Fibroblast of skin of left quadriceps (primary cell): ENCODE measurements around the gene CKM.

Experiments used
- DNase-seq, 2 experiments: peaks; one replicate each; pipeline ENCODE4 v3.0.0-alpha.2; 2013; ENCODE audit warnings: low read depth in 2 of 2

CKM gene

DNA sequence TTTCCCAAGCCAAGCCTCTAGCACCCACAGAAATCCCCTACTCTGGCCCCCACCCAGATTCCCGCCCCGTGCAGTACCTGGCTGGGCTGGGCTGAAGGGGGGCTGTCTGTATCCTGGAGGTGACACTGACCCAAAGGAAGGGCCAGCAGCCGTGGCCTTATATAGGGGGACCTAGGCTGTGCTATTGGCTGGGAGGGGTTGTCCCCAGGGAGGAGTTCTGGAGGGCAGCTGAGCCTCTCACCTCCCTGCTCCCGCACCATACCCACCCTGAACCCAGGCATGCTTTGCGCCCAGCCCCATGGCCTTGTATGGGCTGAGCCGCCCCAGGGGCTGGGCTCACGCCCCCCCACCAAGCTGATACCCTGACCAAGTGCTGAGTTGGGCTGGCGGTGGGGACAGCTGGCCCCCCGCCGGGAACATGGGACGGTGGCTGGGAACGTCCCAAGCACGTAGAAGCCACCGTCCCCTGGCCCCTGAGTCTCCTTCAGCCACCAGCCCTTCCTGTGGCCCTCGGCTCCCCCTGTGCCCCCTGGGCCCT, at the start of gene CKM:
CKM (minus strand) TSS at position 132 of the 538 bp plus-strand sequence. CDS start 3,162 bp downstream, outside the sequence.
- no peak for DNase-seq

DNA sequence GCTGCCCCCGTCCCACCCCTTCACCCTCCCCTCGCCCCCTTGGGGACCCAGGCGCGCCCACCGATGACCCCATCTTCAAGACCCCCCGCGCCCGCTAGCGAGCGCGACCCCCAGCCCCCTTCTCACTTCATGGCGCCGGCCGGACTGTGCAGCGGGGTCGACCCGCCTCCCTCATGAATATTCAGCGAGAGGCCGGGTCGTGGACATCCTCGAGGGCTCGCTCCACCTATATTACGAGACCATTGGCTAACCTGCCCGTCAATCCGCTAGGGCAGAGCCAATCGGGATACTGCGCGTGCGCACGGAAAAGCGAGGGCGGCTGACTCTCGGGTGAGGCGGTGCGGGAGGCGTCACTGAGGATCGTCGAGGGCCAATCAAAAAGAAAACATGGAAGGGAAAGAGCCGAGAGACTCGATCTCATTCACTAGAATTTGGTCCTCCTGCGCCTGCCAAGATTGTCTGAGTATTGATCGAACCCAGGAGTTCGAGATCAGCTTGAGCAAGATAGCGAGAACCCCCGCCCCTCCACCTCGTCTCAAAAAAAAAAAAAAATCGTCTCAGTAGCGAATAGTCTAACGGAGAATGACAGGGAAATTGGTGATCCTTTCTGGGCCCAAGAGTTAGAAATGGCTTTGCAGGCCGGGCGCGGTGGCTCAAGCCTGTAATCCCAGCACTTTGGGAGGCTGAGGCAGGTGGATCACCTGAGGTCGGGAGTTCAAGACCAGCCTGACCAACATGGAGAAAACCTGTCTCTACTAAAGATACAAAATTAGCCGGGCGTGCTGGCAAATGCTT, 47.9 kb upstream of the CKM start, which contains the start of gene ERCC2:
ERCC2 (minus strand) TSS at position 164 of the 795 bp plus-strand sequence; CDS start at position 131, 33 bp downstream.
- peak; percentile 99 for DNase-seq

DNA sequence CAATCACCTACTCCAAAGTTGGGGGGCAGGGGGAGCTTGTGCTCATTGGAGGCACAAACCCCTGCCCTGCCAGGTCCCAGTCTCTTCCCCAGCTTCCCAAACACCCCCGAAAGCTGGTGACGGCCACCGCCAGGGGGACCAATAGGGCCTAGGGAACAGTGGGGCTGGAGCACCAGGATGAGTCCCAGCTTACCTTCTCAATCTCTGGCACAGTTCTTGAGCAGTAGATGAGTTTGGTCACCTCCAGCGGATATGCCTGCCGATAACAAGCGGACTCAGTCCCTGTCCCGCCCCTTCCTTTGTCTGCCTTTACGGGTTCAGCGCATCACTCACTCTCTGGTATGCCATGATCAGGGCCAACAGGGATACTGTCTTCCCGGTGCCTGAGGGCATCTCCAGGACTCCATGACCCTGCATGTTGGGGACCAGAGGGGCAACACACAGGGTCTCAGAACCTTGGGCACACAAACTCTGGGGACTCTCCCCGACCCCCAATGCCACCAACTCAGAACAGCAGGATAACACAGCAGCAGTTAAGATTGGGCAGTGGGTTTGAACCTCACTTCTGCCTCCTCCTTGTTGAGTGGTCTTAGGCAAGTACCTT, 46.2 kb upstream of the CKM start:
- no peak for DNase-seq

DNA sequence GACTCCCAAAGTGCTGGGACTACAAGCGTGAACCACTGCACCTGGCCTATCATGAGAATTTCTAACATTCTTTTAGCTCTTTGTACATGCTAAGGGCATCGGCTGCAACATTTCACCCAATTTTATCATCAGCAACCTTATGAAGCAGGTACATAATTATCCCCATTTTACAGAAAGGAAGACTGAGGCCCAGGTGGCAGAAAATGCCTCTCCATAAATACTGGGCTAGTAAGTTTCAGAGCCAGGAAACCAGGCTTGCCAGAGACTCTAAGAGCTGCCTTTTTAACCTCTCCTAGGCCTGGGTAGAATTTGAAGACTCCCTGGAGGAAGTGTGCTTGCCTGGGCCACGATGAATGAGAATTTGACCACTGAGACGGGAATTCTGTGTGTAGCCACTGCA, 45.5 kb upstream of the CKM start:
- no peak for DNase-seq

DNA sequence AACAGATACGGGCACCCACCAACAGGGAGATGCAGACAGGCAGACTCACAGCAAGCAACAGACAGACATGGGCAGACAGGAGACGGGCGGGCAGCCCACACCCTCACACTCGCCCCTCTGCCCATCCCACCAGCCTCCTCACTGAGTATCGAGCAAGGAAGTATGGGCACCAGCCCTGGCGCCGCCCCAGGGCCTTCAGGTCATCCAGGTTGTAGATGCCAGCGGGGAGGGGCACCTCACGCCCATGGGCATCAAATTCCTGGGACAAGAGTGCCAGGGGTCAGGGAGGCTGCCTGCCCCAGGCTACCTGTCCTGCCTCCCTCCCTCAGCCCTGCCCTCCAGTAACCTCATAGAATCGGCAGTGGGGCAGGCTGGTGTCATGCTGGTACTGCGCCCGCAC, 42.0 kb upstream of the CKM start:
- DNase-seq: no peak

DNA sequence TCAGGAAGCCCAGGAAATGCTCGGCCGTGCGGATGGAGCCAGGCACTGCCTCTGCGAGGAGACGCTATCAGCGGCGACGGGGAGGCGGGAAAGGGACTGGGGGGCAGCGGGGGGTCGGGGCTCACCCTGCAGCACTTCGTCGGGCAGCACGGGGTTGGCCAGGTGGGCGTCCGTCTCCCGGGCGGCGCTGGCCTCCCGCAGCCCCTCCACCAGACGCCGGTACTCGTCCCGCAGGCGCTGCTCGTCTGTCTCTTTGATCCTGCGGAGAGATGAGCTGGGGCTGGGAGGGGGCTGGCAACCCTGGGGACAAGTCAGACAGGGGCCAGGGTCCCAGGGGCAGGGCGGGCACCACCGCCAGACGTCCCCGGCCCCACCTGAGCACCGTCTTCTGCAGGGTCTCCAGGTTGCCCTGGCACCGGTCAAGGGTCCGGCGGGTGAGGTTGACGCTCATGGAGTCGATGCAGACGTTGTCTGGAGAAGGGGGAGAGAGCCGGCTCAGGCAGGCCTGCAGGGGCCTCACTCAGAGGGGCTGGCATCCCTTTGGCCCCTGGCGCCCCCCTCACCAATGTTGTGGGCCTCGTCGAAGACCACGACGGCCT, 41.3 kb upstream of the CKM start:
- no peak for DNase-seq

DNA sequence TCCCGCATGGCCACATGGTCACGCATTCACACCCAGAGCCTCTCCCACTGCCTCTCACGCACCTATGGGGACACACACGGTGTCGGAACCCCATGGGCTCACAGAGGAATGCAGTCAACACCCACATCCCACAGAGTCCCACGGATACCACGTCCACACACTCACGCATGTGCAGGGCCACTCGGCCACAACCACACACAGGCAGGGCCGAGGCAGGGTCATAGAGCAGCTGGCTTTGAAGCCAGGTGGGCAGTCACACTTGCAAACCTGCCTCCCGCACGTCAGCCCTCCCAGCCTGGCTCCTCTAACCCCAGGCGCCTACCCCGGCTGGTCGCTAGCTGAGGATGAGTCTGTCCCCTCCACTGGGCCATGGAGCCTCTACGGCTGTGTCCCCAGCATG, 39.6 kb upstream of the CKM start:
- DNase-seq: no peak

DNA sequence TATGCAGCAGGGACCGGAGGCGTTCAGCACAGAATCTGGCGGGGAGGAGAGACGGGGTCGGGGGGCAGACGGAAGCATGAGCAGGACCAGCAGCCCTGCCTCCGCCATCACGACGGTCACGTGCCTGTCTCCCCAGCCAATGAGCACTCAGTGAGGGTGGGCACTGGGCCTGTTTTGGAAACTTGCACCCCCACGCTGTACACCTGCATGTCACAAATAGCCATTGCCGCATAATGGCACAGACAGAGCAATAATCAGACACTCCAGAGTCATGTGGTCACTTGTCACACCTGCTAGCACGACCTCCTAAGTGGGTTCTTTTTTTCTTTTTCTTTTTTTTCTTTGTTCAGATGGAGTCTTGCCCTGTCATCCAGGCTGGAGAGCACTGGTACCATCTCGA, 38.9 kb upstream of the CKM start:
- DNase-seq: no peak

DNA sequence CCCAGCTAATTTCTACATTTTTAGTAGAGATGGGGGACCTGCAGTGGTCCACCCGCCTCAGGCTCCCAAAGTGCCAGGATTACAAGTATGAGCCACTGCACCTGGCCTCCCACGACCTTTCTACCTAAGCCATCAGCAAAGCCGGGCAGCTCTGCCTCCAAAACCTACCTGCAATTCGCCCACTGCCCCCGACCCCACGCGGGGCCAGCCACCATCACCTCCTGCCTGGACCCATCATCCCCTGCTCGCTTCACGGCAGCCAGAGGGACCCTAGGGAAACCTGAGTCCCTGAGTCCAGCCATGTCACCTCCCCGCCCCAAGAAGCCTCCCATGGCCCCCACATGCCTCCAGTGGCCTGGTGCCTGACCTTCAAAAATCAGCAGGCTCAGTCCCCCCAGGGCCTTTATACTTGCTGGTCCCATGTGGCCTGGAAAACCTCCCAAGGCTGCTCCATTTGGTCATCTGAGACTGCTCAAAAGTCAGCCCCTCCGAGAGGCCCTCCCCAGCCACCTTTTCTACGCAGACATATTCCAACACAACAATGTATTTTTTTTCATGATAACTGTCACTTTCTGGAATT, 35.6 kb upstream of the CKM start:
- DNase-seq: no peak

DNA sequence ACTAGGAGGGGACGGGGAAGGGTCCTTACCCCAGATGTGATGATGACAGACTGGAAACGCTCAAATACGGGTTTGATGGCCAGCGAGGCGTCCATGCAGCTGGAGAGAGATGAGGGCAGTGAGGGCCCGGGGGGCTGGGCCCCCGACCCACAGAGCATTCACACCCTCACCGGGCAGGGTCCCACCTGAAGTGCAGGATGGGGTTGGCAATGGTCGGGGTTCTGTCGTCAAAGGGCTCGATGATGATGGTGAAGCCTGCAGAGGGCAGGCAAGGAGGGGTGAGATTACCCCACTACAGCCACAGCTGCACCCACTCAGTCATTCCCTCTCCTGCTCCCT, 34.7 kb upstream of the CKM start:
- DNase-seq: no peak

DNA sequence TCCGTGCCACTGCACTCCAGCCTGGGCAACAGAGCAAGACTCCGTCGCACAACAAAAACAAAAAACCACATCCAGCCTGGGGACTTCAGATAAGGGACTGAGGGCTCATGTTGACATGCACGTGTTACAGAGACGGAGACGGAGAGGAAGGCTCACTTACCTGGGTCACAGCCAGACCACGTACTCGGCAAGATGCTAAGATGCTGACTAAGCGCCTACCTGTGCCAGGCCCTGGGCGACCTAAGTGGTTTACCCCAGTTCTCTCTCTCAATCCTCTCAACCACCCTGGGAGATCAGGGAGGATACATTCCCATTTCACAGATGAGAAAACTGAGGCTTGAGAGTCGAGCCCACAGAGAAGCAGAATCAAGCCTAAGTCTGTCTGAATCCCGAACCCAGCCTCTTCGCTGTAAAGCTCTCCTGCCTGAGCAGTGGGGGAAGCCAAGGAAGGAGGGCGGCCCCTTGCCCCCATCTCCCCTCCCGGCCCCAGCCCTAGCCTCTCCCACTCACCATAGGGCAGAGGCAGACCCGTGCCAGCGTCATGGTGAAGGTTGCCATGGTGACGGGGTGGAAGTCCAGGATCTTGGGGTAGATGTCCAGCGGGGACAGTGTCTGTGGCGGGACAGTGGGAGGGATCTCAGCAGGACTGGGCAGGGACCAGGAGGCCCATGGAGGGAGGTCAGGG, 34.2 kb upstream of the CKM start:
- no peak for DNase-seq

DNA sequence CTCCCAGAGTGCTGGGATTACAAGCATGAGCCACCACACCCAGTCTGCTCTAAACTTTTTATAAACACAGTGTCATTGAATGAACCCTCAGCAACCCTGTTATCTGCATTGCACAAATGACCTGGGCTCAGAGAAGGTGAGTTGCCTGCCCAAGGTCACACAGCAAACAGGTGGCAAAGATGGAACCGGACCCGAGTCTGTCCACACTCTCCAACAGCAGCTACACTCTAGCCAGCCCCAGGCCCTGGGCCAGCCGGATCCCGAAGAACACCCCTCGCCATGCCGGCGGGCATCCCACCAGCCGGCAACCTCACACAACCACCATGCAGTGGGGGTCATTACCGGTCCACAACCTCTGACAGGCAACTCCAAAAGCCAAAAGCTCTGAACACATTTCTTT, 33.2 kb upstream of the CKM start:
- DNase-seq: no peak

DNA sequence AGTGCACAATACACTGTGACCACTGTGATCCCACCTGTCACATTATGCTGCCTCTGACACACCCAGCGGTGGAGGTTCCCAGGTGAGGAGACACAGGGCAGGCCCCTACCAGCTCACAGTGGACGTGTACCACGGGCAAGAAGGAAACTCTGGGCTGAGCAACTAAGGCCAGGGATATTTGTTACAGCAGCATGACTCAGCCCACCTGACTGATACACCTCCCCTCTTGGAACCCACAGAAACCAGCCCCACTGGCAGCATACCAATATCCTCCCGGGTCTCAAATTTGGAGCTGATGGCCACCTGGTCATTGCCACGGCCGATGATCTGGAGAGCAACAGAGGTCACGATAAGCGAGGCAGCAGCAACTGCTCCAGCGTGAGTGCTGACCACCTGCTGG, 32.7 kb upstream of the CKM start:
- no peak for DNase-seq

DNA sequence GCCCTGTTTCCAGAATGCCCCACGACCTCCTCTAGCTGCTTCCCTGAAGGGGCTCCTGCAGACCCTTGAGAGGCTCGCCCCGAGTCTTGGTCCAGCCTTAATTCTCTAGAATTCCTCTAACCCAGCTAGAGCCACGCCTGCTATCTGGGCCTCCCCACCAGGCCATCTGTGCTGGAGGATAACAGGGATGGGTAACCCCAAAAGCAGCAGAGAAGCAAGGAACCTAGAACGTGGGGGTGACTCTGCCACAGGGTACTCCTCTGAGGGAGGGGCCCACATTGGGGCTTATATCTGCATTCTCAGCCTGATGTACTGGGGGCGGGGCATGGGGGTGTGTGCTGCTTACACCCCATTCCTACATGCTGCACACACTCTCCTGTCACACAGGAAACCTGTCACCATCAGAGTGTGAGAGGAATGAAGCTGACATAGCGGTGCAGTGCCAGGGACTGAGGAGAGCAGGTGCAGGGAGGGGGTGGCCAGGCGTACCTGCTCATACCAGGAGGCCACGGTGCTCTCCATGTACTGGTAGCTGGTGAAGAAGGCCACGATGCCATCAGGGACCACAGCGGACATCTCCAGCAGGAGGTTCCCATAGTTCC, 31.7 kb upstream of the CKM start:
- DNase-seq: no peak

DNA sequence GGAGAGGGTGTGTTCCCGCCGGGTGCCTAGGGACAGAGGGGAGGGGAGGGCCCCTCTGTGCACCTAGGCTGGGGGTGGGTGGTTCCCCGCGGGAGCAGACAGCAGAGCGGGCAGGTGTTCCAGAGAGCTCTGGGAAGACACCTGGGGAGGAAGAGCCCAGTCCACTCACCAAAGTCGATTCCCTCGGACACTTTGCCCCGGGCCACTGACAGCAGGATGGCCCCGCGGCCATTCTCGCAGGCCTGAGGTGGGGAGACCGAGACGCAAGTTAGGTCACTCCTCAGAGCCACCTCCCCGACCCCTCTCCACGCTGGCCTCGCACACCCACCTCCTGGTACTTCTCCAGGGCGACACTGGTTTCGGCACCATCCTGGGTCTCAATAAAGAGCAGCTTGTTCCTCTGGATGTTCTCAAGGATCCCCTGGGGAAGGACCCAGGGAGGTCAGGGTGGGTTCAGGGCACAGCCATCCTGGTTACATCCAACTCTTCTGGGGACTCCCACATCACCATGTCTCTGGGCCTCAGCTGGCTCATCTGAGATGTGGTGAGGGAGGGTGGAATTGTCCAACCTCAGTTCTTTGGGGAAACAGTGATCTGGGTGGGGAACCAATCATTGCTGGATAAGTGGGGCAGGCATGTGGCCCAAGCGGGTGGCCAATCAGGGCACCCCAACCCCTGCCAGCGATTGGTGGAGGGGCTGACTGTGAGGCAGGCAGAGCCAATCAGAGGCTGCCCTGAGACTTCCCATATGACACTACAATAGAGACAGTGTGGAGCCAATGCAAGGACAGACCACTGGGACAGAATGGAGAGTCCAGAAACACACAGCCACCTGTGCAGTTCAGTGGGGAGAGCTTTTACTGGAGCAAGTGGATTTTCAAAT, 30.5 kb upstream of the CKM start:
- DNase-seq: no peak

DNA sequence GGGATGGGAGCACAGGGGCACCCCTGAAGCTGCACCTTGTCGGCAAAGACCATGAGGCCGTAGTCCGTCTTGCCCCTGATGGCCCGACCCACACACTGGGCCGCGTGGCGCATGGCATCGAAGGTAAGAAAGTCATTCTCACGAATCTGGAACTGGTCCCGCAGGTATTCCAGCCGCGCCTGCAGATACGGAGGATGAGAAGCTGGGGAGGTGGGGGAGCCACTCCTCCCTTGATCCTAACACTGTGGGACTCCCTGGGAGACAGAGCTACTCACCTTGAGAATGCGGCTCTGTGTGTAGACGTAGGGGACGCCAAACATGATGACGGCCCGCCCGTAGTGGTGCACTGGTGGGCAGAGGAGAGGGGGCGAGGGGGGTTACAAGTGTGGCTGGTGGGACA, 29.8 kb upstream of the CKM start:
- DNase-seq: no peak

DNA sequence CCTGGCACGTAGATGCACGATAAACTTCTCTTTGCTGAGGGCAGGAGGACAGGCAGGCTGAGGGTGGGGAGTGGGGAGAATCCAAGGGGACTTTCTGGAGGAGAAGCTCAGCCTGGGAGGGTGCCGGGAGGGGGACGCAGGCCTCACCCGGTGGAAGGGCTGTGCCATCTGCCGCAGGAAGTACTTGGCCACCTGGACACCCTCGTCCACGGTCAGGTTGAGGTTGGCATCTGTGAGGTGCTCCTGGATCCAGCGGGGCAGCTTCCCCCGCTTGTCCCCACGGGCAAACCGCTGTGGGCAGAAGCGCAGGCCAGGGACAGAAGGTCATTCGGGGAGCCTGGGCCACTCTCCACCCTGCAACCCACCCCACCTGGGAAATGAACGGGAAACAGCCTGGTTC, 29.4 kb upstream of the CKM start:
- DNase-seq: no peak

DNA sequence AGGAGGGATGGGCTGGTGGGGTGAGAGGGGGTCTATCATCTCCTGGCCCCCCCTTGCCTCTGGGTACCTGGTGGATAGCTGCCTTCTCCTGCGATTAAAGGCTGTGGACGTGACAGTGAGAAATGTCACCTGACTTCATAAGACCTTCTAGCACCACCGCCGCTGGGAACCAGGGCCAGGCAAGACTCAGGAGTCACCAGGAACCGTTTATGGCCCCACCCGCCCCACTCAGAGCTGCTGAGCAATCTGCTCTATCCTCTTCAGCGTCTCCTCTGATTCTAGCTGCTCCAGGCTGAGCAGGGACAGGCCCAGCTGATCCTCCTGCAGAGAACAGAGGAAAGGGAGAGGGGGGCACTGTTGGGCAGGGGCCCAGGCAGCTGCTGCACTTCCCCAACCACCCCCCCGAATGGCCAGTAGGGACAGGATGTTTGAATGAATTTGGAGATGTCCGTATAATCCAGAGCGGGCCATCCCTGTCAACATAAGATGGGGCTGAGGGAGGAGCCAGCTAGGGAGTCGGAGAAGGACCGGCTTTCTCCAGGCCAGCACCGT, 28.8 kb upstream of the CKM start:
- no peak for DNase-seq

DNA sequence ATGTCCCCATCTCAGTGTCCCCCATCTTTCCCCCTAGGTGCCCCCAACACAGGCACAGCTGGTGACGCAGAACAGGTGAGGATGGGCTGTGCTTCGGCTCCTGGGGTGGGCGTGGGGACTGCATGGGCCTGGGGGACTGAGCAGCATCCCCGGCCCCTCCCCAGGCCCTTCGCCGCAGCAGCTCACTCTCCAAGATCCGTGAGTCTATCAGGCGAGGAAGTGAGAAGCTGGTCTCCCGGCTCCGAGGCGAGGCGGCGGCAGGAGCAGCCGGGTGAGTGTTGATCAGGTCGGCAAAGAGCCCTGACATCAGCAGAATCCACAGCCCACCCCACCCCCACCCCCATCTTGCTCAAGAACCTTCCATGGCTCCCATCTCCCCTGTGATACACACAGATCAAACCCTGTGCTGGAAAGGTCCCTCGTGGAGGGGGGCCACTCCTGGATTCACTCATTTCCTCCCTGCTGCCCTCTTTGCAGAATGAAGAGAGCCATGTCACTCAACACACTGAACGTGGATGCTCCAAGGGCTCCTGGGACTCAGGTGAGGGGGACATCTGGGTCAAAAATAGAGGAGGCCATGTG, 27.9 kb upstream of the CKM start:
- no peak for DNase-seq

DNA sequence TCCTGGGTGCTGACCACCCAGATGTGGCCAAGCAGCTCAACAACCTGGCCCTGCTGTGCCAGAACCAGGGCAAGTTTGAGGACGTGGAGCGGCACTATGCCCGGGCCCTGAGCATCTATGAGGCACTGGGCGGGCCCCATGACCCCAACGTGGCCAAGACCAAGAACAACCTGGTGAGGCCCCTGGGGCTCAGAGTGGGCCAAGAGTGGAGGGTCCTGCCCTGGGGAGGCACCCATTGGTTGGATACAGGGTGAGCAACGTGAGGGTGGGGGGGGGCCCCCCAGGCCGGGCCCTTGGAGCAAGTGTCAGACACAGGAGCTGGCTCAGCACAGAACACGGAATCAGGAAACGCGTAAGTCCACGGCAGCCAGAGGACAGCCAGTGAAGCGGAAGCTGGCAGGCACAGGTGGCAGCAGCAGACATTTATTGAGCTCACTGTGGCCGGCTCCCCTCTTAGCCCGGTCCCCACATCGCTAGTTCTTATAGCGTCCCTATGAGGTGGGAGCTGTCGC, 26.8 kb upstream of the CKM start:
- no peak for DNase-seq
